HG03060 (cell line): ENCODE data around the gene MRPL49.
"Not testable (repeated sequence)": the region's sequence is repeated elsewhere in the genome, so short reads cannot be mapped to it uniquely, and the experiment has no call there.

Experiments
- ATAC-seq: cut with Tn5 transposase; IDR thresholded peaks from one replicate; pipeline ENCODE4 v1.9.1; 2021; ENCODE audit warnings: low read depth, moderate number of reproducible peaks; ENCODE audit not compliant: unreplicated experiment

Gene MRPL49

DNA sequence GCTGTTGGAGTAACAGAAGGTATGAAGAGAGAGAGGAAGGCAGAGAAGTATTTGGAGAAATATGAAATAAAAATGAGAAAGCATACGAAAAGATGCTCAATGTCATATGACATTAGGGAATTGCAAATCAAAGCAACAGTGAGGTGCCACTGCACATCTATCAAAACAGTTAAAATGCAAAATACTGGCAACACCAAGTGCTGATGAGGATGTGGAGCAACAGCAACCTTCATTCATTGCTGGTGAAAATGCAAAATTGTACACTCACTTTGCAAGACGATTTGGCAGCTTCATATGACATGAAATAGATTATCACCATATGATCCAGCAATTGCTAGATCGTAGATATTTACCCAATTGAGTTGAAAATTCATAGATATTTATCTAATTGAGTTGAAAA is 38.5 kb downstream of the MRPL49 start:
- no peak for ATAC-seq

GRCh38 chr11:65163684-65164083 is 41.6 kb downstream of the MRPL49 start:
- no peak for ATAC-seq

- no peak for ATAC-seq
Observed at GRCh38 chr11:65165410-65166317, 43.5 kb downstream of the MRPL49 start.

- no peak for ATAC-seq
Observed at GRCh38 chr11:65166893-65167292, 44.8 kb downstream of the MRPL49 start.

DNA sequence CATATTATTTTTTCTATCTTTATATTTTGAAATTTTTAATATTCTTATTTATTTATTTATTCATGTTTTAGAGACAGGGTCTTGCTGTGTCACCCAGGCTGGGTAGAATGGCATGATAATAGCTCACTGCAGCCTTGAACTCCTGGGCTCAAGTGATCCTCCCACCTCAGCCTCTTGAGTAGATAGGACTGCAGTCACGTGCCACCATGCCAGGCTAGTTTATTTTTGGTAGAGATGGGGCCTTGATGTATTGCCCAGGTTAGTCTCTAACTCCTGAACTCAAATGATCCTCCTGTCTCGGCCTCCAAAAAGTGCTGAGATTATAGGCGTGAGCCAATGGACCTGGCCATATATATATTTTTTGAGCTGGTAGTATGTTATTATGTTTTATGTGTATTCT is 45.5 kb downstream of the MRPL49 start:
- ATAC-seq = no peak

DNA sequence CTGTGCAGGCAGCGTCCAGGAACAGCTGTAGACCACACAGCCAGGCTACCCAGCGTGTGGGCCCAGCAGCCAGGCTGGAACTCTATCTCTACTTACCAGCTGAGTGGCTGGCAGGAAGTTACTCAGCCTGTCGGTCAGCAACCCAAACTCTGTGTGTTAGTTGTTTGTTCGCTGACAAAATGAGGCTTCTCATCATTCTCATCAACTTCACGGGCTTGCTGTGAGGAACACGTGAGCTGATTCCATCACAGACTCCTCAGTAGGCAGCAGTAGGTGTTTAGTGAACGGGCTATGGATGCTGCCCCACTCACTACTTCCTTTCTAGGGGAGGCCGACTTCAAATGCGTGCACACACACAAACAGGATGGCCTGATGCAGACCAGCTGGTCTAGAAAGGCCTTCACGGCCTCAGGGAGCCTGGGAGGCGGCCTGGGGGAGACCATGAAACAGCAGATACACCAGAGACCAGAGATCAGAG is 47.1 kb downstream of the MRPL49 start:
- no peak for ATAC-seq

- no peak for ATAC-seq
Observed at GRCh38 chr11:65170058-65170534, 48.0 kb downstream of the MRPL49 start, which contains the start of gene SPDYC. Gene SPDYC (plus strand): TSS chr11:65170233. CDS start chr11:65171358, 1,125 bp downstream.

- ATAC-seq = no peak
Observed at GRCh38 chr11:65172600-65172999, 50.5 kb downstream of the MRPL49 start.

DNA sequence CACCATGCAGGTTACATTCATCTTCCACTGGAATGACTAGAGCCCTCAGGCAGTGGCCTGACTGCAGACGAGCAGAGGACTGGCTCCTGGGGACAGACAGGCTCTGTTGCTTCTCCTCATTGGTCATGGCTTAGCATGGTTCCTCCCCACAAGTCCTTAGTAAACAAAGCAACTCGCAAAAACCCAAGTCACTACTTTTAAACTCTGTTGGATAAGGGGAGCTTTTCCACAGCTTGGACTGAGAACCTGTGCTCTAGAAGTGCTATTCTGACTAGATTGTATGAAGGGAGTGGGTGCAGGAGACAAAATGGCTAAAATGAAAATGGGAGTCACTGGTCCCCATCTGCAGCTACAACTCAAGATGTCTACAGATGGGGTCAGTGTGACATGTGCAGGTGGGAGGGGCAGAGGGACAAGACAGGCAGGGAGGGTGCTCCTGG is 52.5 kb downstream of the MRPL49 start:
- ATAC-seq = not testable (repeated sequence)
